Smooth muscle cell (in vitro differentiated cells): ENCODE measurements around the gene RASA1. TPM values are rescaled to one million over a fixed set of nuclear protein-coding genes. Genes with fewer than 3 reads are reported as not detected.

ENCODE experiments used
- DNase-seq: peaks from one replicate; lab custom pipeline; 2025; ENCODE audit not compliant: unreplicated experiment; lab: John Stamatoyannopoulos, UW
- H2AFZ ChIP-seq: fragments of 200-600 bp; sonication (generic); 2 replicates; pipeline ENCODE4 v1.6.0; 2016; ENCODE audit warnings: antibody characterized with exemption, low read depth, mild to moderate bottlenecking
- H3F3A ChIP-seq: fragments of 200-600 bp; sonication (generic); 2 replicates; pipeline ENCODE4 v1.6.0; 2017; ENCODE audit warnings: antibody characterized with exemption, low read depth
- H3K27ac ChIP-seq: fragments of 200-600 bp; sonication (generic); 2 replicates; pipeline ENCODE4 v1.5.1; 2016; ENCODE audit warnings: low read depth, mild to moderate bottlenecking
- H3K27me3 ChIP-seq: fragments of 200-600 bp; sonication (generic); 2 replicates; pipeline ENCODE4 v1.6.1; 2016; ENCODE audit warnings: low read depth, mild to moderate bottlenecking
- H3K36me3 ChIP-seq: fragments of 200-600 bp; sonication (generic); 2 replicates; pipeline ENCODE4 v1.5.1; 2016; ENCODE audit warnings: low read depth
- H3K4me1 ChIP-seq: fragments of 200-600 bp; sonication (generic); 2 replicates; pipeline ENCODE4 v1.5.1; 2016; ENCODE audit warnings: low read depth
- H3K4me2 ChIP-seq: fragments of 200-600 bp; sonication (generic); 2 replicates; pipeline ENCODE4 v1.6.0; 2016; ENCODE audit warnings: mild to moderate bottlenecking
- H3K4me3 ChIP-seq: fragments of 200-600 bp; sonication (generic); 2 replicates; pipeline ENCODE4 v1.5.1; 2016; ENCODE audit warnings: mild to moderate bottlenecking
- H3K79me2 ChIP-seq: fragments of 200-600 bp; sonication (generic); 2 replicates; pipeline ENCODE4 v1.6.0; 2016; ENCODE audit warnings: low read depth, mild to moderate bottlenecking
- H3K9ac ChIP-seq: fragments of 200-600 bp; sonication (generic); 2 replicates; pipeline ENCODE4 v1.6.0; 2016; ENCODE audit warnings: low read depth
- H3K9me3 ChIP-seq: fragments of 200-600 bp; sonication (generic); replicated peaks from 2 replicates; pipeline ENCODE4 v1.5.1; 2016; ENCODE audit warnings: low read depth
- H4K20me1 ChIP-seq: fragments of 200-600 bp; sonication (generic); 2 replicates; pipeline ENCODE4 v1.6.0; 2016; ENCODE audit warnings: low read depth
- CTCF ChIP-seq: fragments of 200-600 bp; sonication (generic); IDR thresholded peaks from 2 replicates; pipeline ENCODE4 v1.5.1; 2017; ENCODE audit warnings: borderline replicate concordance, mild to moderate bottlenecking, antibody characterized with exemption; ENCODE audit not compliant: insufficient read depth, poor library complexity, severe bottlenecking
- WGBS: methylation state at CpG from one replicate; pipeline ENCODE4 v1.1.7; 2016; ENCODE audit warnings: low lambda C conversion rate; 5-methylcytosine and 5-hydroxymethylcytosine counted together
- polyA plus RNA-seq: library from polyadenylated mRNA; unstranded; fragments of >200 nt; fragmentation: Nextera tagmentation; extraction: Ambion mirVana; gene quantifications from 2 replicates; pipeline ENCODE4 v1.2.1, GENCODE V29; 2016
- total RNA-seq: library from RNA; depleted of rRNA; stranded (reverse); fragments of >200 nt; gene quantifications from 2 replicates; pipeline ENCODE4 v1.2.3, GENCODE V29; 2014

RASA1 gene
- total and polyA plus RNA-seq, 2 experiments from 2014 or later, result 28.9 to 59.6 TPM

- Histone ChIP-seq H3K36me3 (peaks cover 12% of the 10 kb centered on the region), H3K27ac (peak overlapping the region; percentile 89), H3K27me3 (no peaks in the 10 kb centered on the region), H3K4me1 (peaks cover 16% of the 10 kb centered on the region), H3F3A (no peaks in the 10 kb centered on the region), H4K20me1 (peaks cover 13% of the 10 kb centered on the region), H3K9ac (no peak overlapping the region), H2AFZ (no peak overlapping the region), H3K4me3 (peak overlapping the region; percentile 75), H3K4me2 (peak overlapping the region; percentile 88), H3K79me2 (peaks cover 28% of the 10 kb centered on the region), H3K9me3 (no peaks in the 10 kb centered on the region)
- no peak for TF ChIP-seq CTCF
- DNase-seq, result no peak
- 86% methylated on average over 1 of the region's 1 CpG for WGBS
Observed at GRCh38 chr5:87410931-87411330, 143.2 kb downstream of the RASA1 start.

- Histone ChIP-seq H2AFZ (no peak overlapping the region), H3K79me2 (peaks cover 28% of the 10 kb centered on the region), H3K27ac (peak overlapping the region; percentile 89), H3K4me3 (peak overlapping the region; percentile 75), H3K27me3 (no peaks in the 10 kb centered on the region), H3K4me2 (peak overlapping the region; percentile 88), H4K20me1 (peaks cover 13% of the 10 kb centered on the region), H3K4me1 (peaks cover 16% of the 10 kb centered on the region), H3K36me3 (peaks cover 12% of the 10 kb centered on the region), H3K9ac (peak overlapping the region; percentile 95), H3F3A (no peaks in the 10 kb centered on the region), H3K9me3 (no peaks in the 10 kb centered on the region)
- 58% methylated on average over 5 of the region's 5 CpGs for WGBS
- DNase-seq, result no peak
- no peak for TF ChIP-seq CTCF
Observed at GRCh38 chr5:87411586-87411972, 143.9 kb downstream of the RASA1 start.

GRCh38 chr5:87411973-87412629 is 144.4 kb downstream of the RASA1 start:
- Histone ChIP-seq H3K9ac (peak overlapping the region; percentile 95), H3K9me3 (no peaks in the 10 kb centered on the region), H3K27ac (peak overlapping the region; percentile 89), H3K79me2 (peaks cover 28% of the 10 kb centered on the region), H4K20me1 (peaks cover 13% of the 10 kb centered on the region), H3K4me1 (peaks cover 16% of the 10 kb centered on the region), H3K4me3 (peak overlapping the region; percentile 75), H3K27me3 (no peaks in the 10 kb centered on the region), H3K4me2 (peak overlapping the region; percentile 88), H3K36me3 (peaks cover 12% of the 10 kb centered on the region), H2AFZ (peak overlapping the region; percentile 83), H3F3A (no peaks in the 10 kb centered on the region)
- WGBS, result under 1% methylated on average over 29 of the region's 29 CpGs
- no peak for TF ChIP-seq CTCF
- DNase-seq, result no peak
